Spleen (tissue), 7 donors: ENCODE data around the gene TXNRD2.

Source experiments
- CTCF ChIP-seq, 11 experiments: fragments of 200-600 bp in 7 of 11; fragments of 450-650 bp in 4 of 11; sonication (generic) in 4 of 11; IDR thresholded peaks in 8 of 11; conservative IDR thresholded peaks in 3 of 11; 1 replicate in 7 of 11; 2 replicates in 4 of 11; pipeline versions ENCODE4 v1.4.0 to v1.8.0; 2016 to 2021; ENCODE audit warnings: antibody characterized with exemption in 11 of 11, inconsistent platforms in 4 of 11, mild to moderate bottlenecking in 1 of 11
- POLR2A ChIP-seq, 3 donors: fragments of 450-650 bp; IDR thresholded peaks; one replicate each; pipeline ENCODE4 v1.5.1; 2017; ENCODE audit warnings: antibody characterized with exemption in 3 of 3, mild to moderate bottlenecking in 1 of 3
- POLR2AphosphoS5 ChIP-seq, 3 donors: sonication (generic); formaldehyde crosslinking; IDR thresholded peaks; one replicate each; pipeline ENCODE4 v1.5.1; 2017; ENCODE audit warnings: antibody characterized with exemption in 3 of 3
- donor health status: DM: no; HTN: no; CAD: no; lungs with moderate emphysema.
- donor health status: DM: no; HTN: no; CAD: no.
- donor health status: DM: no; HTN: no; CAD: no.

- TF ChIP-seq CTCF (IDR thresholded peaks at IDR 0.05 in 8 of 11, conservative IDR thresholded peaks at IDR 0.05 in 3 of 11), result no peak
- no peak for TF ChIP-seq POLR2A (IDR thresholded peaks at IDR 0.05)
- TF ChIP-seq POLR2AphosphoS5 (IDR thresholded peaks at IDR 0.05), result no peak
Observed at GRCh38 chr22:19836512-19836911, 105.1 kb downstream of the TXNRD2 start.
